GM19452 (cell line): Measurements from ENCODE around the gene ANKRD18A.
"Not testable (repeated sequence)": the region's sequence is repeated elsewhere in the genome, so short reads cannot be mapped to it uniquely, and the experiment has no call there.

Experiments used
- ATAC-seq: cut with Tn5 transposase; IDR thresholded peaks from one replicate; pipeline ENCODE4 v1.9.1; 2021; ENCODE audit not compliant: unreplicated experiment

The ANKRD18A gene

DNA sequence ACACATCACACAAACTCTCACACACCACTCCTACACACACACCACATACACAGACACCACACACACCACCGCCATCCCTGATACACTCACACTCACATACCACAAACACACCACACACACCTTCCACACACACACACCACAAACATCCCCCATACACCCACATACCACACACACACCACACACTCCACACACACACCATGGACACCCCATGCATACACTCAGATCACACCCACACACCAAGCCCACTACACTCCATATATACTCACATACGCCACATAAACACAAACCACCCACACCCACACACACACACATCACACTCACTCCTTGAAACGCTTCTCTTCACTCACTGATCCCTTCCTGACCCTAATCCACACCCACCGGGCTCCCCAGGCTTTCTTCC lies 9.1 kb upstream of the ANKRD18A start:
- no peak for ATAC-seq

DNA sequence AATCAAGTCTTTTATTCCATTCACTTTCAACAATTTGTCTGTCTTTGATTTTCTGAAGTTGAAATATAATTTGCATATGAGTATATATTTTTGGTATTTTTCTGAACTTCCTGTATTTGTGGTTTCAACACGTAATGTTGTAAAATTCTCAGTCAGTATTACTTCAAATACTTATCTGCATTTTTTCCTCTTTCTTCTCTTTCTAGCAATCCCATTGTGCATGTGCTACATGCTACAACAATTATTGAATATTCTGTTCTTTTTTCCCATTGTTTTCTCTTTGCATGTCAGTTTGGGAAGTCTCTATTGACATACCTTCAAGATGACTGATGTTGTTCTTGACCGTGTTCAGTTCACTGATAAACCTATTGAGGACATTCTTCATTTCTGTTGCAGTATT lies 5.6 kb upstream of the ANKRD18A start:
- ATAC-seq, result no peak

DNA sequence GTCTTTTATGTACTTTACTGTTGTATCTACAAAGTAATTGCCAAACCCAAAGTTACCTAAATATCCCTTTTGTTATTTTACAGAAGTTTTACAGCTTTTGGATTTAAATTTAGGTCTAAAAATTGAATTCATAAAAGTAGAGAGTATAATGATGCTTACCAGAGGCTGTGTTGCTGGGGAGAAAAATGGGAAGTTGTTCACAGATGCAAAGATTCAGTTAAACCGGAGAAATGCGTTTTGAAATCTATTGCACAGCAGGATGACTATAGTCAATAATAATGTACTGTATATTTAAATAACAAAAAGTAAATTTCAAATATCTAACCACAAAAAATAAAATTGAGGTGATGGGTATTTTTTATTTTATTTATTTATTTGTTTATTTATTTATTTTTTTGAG lies 2.6 kb upstream of the ANKRD18A start:
- ATAC-seq, result no peak

DNA sequence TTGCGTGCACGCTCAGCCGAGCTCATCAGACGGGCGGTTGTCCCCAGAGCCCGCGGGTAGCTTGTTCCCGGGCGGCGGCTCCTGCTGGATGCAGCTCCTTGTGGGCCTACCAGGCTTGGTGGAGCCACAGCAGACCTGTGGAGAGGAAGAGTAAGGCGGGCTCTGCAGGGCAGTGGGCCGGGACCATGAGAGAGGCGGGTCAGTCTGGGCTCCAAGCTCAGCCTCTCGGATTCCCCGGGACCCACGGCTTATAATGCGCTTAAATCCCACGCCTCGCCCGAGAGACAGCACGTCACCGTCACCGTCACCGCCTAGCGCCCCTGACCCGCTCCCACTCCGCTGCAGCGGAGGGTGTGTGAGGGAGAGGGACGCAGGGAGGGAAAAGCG lies 1.9 kb upstream of the ANKRD18A start:
- ATAC-seq, result no peak

DNA sequence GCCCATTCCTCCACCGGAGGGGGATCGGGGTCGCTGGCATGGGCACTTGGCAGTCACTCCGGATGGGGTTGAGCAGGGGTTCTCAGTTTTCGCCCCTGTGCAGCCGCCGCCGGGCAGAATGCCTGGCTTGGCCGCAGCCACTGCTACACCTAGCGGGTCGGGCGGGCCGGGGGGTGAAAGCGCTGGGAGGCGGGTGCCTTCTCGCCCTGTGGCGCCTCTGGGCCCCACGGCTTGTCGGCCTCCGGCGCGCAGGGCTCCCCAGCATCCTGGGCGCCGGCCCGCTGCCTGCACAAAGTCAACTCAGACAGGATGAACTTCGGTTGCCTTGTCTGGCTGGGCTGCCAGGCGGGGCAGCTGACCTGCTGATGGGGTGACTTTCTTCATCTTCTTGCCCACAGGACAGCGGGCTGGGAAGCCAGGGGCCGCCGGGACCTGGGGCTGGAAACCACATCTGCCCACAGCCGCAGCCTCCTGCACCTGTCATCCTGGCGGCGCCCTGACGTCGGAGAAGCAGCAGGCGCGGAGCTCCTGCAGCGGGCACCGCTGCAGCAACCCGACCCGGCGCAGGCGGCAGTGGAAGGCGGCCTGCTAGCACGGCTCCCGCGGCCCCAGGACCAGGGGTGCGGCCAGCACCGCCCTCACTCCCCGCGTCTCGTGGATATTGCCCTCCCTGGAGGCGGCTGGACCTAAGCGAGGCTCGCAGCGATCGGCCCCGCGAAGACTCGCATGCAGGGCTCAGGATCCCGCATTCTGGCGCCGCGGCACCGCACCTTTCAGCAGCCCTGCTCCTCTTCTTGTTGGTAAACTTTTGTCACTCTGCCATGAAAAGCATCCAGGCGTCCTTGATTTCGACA lies 1.3 kb upstream of the ANKRD18A start:
- ATAC-seq, result peak; percentile 32

DNA sequence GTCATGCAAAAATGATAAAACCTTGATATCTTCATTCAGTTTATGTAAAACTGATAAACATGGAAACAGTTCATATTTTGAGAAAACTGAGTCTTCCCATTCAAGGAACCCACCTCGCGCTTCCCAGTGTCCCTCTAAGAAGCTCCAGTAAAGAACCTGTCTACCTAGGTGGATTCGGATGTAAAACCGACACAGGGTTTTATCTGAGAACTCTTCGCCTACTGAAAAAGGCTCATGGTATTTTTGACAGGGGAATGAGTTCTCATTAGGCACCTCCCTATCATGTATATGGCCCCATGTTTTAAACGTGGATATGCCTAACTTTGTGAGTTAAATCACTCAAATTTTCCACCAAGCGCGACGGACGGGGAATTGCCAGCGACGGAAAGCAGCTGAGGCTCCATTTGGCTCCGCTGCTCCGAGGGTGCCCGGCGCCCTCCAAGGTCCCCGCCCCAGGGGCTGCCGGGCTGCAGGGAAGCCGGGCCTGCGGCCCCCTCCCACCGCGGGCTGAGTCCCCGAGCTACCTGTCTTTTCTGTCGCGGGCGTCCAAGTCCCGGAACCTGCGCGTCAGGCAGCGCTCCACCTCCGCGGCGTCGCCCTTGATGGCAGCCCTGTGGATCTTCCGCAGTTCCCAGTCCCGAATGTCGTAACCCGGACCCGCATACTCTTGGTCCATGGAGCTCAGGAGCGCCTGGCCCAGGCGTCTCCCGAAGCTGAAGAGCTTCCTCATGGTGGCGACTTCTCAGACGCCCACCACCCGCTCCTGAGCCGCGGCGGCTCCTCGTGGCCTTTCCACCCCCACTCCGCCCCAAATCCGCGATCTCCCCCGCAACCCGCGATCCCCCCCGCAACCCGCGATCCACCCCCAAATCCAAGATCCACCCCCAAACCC lies 594 bp downstream of the ANKRD18A start:
- no peak for ATAC-seq

DNA sequence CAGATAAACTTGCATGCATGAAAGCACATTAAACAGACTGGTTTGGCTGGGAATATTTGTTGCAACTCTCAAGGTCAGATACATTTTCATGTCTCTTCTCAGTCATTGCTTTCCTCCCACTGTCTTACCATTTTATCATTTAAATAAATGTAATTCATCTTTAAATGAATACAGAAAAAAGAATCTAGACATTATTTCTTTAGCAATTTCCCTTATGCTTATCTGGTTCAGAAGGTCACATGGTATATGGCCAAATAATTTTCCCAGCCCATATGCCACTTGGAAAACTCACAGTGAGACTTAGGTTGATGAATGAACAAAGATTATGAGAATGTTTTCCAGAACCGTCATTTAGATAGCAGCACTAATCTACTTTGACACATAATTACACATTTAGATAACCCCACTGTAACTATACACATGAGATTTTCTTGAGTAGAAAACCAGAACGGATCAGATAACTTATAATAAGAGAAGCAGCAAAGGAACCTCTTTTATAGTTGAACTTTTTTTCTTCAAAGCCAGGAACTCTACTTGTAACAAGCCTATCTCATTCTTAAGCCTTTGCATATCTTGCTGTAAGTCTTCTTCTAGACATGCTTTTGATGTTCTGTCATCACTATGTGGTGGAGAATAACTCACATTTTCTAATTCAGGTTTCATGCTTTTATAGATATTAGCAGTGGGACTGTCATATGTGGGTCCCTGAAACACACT lies 22.2 kb downstream of the ANKRD18A start:
- not testable (repeated sequence) for ATAC-seq

DNA sequence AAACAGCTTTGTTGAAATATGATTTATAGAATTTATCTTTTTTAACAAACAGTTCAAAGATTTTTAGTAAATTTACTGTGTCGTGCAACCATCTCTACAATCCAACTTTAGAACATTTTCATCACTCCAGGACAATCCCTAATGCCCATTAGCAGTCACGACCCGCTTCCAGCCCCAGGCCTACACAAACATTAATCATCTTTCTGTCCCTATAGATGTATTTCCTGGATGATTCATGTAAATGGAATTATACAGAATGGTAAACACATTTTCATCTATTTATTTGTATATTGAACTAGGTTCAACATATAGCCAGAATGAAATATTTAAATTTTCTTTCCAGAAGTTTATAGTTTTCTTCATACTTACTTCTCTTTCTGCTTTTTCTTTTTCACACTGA lies 25.3 kb downstream of the ANKRD18A start:
- not testable (repeated sequence) for ATAC-seq

DNA sequence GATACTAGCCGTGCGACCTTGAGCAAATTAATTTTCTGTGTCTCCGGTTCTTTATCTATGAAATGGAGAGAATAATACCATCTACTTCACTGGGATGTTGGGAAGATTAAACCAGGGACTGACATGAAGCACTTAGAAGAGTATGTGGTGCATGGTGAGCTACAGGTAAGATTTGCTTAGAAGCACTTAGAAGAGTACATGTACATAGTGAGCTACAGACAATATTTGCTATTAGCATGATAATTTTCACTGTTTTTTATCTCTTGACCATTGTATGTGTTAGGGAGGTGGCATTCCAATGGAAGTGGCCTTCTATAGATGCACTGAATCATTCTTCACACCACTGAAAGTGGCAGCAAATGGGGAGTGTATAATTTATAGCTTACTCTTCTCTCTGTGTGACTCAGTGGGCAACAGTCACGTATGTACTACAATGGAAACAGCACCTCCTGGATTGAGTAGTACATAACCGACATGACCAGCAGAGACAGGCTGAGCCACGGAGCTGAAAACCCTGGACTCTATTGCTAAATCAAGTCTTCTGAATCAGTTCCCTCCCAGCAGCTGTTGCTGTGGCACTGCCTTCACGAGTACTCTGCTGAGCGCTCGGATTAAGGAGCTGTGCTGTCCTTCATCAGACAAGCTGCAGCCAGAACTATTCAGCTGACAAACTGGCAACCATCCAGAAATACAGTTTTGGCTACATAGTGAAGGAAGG lies 28.9 kb downstream of the ANKRD18A start:
- ATAC-seq, result not testable (repeated sequence)

DNA sequence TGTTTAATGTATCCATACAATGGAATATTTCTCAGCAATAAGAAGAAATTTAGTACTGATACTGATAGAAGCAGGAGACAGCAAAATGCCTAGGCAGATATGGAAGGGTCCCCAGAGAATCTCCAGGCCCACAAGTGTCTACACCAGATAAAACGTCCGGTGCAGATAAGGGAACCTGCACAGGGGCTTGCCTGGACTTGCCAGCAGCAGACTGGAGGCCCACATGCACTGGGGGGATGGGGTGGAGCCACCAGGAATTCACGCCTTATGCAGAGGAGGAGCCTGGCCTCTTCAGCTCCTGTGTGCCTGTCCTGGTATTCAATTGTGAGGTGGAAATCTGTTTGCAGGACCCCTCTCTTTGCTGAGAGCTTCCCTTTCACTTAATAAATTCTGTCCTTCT lies 36.6 kb downstream of the ANKRD18A start:
- not testable (repeated sequence) for ATAC-seq

DNA sequence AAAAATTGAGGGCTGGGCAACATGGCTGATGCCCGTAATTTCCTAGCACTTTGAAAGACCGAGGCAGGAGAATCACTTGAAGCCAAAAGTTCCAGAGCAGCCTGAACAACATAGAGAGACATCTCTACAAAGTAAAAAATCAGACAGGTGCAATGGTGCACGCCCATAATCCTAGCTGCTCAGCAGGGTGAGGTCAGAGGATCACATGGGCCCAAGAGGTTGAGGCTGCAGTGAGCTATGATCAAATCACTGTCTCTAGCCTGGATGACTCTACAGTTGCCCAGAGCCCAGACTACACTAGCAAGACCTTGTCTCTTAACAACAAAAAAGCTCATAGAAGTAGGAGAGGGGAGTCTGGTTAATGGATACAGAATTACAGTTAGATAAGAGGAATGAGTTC lies 40.3 kb downstream of the ANKRD18A start:
- not testable (repeated sequence) for ATAC-seq

DNA sequence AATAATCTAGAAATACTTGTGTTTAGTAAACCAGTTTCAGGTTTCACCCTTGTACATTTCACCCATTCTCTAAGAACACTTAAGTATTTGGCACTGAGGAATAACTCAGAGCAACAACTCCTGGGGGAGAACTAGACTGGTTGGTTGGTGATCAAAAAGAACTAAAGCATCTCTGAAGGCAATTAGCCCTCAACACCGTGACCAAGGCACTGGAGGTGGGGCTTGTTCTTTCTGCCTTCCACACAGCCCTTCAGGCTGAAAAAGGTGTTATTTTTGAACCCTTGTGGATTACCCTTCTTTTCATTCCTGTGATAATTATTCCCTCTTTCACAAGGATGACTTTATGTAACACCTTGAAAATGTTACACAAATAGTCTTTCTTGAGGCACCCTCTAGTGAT lies 44.2 kb downstream of the ANKRD18A start:
- ATAC-seq, result not testable (repeated sequence)

DNA sequence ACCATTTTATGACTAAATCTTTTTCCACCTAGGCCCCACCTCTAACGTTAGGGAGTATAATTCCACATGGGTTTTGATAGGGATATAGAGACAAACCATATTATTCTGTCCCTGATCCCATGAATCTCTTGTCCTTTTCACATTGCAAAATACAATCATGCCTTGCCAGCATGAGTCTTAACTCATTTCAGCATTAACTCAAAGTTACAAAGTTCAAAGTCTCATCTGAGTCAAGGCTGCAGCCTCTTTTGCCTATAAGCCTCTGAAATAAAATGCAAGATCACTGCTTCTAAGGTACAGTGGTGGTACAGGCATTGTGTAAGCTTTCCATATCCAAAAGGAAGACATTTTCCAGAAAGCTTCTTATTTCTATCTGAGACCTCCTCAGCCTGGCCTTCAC lies 54.3 kb downstream of the ANKRD18A start:
- ATAC-seq, result not testable (repeated sequence)

DNA sequence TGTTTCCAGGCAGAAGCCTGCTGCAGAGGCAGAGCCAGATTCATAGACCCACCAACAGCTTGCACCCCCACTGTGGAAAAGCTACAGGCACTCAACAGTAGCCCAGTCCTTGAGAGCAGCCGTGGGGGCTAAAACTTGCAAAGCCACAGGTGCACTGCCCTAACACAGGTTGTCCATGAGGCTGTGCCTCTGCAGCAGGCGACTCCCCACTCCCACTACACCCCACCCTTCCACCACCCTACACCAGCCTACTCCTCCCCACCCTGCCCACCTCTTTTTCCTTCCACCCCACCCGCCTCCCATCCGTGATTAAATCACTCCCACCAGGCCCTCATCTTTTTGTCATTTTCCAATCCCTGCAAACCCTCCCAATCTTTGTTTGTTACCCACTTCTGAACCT lies 55.2 kb downstream of the ANKRD18A start:
- ATAC-seq, result not testable (repeated sequence)

DNA sequence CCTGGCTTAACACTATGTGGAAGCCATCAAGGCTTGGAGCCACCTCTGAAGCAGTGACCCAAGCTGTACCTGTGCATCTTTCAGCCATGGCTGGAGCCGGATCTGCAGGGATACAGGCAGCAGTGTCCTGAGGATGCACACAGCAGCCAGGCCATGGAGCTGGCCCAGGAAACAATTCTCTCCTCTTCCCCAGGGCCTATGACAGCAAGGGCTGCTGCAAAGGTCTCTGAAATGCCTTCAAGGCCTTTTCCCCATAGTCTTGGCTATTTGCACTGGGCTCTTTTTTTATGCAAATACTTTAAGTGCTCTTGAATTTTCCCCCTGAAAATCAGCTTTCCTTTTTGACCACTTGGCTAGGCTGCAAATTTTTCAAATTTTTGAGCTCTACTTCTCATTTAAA lies 56.5 kb downstream of the ANKRD18A start:
- ATAC-seq, result not testable (repeated sequence)

DNA sequence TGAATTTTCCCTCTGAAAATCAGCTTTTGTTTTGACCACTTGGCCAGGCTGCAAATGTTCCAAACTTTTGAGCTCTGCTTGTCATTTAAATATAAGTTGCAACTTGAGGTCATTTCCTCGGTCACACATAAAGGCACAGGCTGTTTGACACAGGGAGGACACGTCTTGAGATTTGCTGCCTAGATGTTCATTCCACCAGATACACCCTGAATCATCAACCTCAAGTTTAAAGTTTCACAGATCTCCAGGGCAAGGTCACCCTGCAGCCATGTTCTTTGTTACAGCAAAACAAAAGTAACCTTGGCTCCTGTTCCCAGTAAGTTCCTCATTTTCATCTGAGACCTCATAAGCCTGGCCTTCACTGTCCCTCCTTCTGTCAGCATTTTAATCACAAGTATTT lies 59.3 kb downstream of the ANKRD18A start:
- ATAC-seq, result not testable (repeated sequence)

DNA sequence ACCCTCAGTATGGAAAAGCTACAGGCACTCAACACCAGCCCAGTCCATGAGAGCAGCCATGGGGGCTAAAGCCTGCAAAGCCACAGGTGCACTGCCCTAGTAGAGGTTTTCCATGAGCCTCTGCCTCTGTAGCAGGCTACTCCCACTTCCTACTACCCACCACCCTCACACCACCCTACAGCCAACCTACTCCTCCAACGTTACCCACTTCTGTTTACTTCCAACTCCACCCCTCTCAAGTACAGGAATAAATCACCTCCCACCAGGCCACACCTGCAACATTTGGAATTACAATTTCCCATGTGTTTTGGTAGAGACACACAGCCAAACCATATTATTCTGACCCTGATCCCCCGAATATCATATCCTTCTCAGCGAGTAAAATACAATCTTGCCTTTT lies 61.2 kb downstream of the ANKRD18A start:
- ATAC-seq, result not testable (repeated sequence)

DNA sequence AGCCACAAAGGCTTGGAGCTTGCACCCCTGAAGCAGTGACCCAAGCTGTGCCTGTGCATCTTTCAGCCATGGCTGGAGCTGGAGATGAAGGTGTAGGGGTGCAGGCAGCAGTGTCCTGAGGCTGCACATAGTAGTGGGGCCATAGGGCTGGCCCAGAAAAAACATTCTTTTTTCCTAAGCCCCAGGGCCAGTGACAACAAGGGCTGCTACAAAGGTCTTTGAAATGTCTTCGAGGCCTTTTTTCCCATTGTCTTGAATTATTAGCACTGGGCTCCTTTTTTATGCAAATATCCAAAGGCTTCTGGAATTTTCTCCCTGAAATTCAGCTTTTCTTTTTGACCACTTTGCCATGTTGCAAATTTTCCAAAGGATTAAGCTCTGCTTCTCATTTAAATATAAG lies 62.6 kb downstream of the ANKRD18A start:
- ATAC-seq, result not testable (repeated sequence)

DNA sequence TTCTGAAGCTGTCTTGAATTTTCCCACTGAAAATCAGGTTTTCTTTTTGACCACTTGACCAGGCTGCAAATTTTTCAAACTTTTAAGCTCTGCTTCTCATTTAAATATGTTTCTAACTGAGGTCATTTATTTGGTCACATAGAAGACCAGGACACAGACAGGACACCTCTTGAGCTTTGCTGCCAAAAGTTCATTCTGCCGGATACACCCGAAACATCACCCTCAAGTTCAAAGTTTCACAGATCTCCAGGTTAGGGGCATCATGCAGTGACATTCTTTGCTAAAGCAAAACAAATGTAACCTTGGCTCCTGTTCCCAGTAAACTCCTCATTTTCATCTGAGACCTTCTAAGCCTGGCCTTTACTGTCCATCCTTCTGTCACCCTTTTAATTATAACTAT lies 65.4 kb downstream of the ANKRD18A start:
- ATAC-seq, result not testable (repeated sequence)

DNA sequence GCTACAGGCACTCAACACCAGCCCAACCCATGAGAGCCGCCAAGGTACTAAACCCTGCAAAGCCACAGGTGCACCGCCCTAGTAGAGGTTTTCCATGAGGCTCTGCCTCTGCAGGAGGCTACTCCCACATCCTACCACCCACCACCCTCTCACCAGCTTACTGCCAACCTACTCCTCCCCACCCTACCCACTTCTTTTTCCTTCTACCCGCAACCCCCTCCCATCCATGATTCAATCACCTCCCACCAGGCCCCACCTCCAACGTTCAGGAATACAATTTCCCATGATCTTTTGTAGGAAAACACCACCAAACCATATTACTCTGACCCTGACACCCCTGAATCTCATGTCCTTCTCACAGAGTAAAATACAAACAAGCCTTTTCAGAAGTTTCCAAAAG lies 67.4 kb downstream of the ANKRD18A start:
- not testable (repeated sequence) for ATAC-seq
